IPS DF 19.7 (cell line): Measurements from ENCODE around the gene ASIC2.

Source experiments
- DNase-seq: peaks from one replicate; pipeline ENCODE4 v3.0.0-alpha.2; 2013; ENCODE audit warnings: low read depth, low spot score

ASIC2 gene

GRCh38 chr17:33115366-33115765 is 177.7 kb downstream of the ASIC2 start:
- DNase-seq: no peak

- DNase-seq: no peak
These were observed 179.1 kb downstream of the ASIC2 start for GRCh38 chr17:33113991-33114370.

DNA sequence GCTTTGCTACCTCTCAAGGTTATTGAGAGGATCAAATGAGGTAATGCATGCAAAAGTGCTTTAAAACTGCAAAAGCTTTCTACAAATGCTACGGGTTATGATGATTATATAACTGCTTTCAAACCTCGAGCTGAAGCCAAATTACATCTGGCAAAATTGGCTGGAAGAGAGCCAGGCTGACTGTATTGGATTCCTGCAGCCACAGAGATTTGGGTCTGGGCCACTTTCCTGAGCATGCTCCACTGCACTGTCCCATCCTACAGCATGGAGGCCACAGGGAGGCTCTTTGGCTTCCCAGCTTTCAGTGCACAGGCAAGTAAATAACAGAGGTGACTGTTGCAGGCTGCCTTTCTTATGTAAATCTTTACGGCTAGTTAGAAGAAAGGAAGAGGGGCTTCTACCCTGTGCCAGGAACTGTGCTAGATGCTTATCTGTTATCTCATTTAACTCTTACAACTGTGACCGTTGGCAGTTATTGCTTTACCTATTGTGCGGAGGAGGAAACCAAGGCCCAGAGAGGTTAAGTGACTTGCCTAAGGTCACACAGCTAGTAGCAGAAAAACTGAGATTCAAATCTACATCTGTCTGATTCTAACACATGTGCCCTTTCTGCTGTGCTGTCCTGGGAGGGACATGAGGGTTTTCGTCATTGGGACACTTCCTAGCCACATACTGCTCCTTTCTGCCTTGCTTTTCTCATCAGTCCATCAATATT is 179.7 kb downstream of the ASIC2 start:
- no peak for DNase-seq

DNA sequence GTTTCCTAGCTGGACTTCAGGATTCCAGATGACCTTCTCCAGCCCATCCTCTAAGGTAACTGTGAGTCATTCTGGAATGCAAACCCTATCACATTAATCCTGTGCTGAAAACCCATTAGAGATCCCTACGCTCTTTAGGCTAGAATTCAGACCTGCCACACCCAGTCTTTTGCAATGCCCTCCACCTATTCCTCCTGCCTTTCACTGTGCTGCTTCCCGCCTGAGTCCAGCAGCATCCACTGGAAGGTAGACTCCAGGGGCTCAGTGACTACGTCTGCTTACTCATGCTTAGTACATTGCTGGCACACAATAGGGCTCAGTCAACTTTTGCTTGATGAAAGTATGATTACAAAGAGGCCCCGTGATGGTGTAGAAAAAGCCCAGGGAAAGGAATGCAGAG is 180.3 kb downstream of the ASIC2 start:
- no peak for DNase-seq

- no peak for DNase-seq
These were observed 183.6 kb downstream of the ASIC2 start for GRCh38 chr17:33109336-33110072.

GRCh38 chr17:33106525-33107165 is 186.4 kb downstream of the ASIC2 start:
- DNase-seq: no peak

- DNase-seq: no peak
These were observed 187.2 kb downstream of the ASIC2 start for GRCh38 chr17:33105911-33106310.

DNA sequence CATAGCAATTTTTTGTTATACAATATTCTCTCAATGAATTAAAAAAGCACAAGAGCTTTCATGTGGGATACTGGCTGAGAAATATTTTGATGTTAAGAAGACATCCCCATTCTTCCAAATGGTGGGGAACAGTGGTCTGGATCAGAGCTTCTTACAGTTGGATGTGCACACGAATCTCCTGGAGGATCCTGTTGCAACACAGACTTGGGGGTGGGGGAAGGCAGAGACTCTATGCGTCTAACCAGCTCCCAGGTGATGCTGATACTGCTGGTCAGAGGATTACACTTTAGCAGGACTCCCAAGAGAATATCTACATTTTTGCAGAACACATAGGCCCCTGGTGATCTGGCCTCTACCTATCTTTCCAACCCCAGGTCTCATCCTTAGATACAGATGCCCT is 193.2 kb downstream of the ASIC2 start:
- no peak for DNase-seq

GRCh38 chr17:33099252-33099651 is 193.8 kb downstream of the ASIC2 start:
- DNase-seq: no peak

DNA sequence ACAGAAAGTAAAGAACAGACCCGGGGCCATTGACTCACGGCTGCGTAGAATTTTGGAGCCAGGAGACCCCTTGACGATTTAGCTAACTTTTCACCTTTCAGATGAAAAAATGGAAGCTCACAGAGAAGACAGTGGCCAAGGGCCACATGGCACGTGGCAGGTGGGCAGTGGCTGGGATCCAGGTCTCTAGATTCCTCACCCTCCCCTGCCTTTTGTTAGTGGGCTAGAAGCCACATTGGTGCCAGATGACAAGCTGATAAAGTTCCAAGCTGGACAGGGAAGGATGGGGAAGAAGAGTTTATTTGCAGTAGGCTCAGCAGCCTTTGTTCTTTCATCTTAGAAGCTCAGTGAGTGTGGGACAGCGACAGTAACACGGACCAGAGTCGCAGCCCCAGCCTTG is 195.7 kb downstream of the ASIC2 start:
- no peak for DNase-seq

GRCh38 chr17:33096161-33096560 is 196.9 kb downstream of the ASIC2 start:
- DNase-seq: no peak

DNA sequence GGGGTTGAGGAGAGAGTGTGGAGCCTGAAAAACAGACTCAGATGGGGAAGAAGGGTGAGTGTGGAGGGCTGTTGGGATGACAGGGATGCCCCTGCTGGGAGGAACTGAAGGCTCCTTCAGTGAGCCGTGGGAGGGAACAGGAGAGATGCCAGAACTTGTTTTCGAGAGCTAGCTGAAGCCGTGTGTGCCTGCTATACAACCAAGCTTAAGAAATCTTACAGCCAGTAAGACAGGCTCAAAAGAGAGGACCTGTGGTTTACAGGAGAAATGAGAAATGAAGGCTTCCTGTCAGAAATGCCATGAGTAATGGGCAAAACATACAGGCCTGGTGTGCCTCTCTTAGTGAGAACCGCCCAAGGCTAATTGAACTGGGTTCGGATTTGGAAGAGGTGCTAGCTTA is 201.8 kb downstream of the ASIC2 start:
- no peak for DNase-seq

GRCh38 chr17:33090806-33091205 is 202.3 kb downstream of the ASIC2 start:
- no peak for DNase-seq

DNA sequence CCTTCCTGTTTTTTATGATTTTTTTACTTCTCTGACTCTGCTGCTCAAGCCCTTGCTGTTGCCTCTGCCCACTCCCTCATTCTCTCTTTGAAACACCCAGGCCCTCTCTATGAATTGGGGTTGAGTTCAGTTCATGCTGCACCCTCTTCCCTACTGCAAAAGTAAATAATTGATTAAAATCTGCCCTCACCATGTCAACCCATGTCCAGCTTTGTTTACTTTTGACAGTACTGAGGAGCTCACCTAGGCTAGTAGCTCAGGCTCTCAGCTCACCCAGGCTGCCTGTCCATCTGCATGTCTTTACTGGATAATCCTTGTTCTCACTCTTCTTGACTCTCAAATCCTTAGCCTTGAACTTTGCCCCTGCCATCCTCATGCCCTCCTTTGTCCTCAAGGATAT is 206.2 kb downstream of the ASIC2 start:
- DNase-seq: no peak

DNA sequence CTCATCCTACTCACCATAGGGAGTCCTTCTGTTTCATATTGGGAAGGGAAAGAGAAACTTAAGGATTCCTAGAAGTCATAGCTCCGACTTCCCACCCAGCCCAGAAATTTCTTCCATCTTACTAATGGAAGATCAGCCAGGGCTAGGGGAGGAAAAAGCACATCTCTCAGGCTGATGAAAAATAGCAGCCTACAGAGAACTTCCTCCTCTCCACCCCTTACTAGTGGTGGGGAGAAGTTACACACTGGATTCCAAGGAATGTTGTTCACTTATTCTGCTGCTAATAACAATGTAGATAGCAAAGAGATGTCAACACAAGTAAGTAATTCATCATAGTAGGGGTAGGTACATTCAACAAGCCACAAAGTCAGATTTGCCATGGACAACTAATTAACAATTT is 207.1 kb downstream of the ASIC2 start:
- no peak for DNase-seq

GRCh38 chr17:33085256-33085655 is 207.8 kb downstream of the ASIC2 start:
- DNase-seq: no peak

DNA sequence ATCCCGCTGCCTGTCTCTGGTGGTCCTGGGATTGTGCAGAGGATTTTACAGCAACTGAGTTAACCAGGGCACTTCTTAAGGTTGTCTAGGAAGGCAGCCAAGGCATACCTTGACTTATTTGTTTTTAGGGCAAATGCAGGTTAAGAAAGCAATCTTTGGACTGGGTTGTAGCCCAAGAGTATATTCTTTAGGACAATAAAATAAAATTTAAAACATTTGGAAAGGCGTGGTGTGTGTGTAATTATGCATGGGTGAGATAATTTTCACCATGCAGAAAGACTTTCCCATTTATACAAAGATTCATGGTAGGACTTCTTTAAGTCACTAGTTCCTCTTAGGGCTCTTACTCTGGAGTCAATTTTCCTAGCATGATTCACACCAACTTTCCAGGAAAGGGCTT is 208.3 kb downstream of the ASIC2 start:
- no peak for DNase-seq

- DNase-seq: no peak
These were observed 210.4 kb downstream of the ASIC2 start for GRCh38 chr17:33082529-33083173.

DNA sequence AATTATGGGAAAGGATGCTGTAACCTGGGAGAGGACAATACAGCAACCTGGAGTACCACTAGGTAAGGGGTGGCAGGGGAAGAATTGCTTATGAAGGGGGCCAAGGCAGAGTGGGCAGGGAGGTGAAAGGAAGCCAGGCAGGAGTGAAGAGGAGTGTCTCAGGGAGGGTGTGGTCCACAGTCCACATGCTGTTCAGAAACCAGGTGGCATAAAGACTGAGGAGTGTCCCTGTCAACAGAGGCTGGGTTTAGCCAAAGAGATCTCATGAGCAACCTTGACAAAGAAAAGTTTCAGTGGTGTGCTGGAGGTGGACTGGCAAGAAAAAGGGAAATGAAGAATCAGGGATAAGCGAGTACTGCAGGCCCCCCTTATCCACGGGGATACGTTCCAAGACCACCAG is 213.0 kb downstream of the ASIC2 start:
- DNase-seq: no peak

DNA sequence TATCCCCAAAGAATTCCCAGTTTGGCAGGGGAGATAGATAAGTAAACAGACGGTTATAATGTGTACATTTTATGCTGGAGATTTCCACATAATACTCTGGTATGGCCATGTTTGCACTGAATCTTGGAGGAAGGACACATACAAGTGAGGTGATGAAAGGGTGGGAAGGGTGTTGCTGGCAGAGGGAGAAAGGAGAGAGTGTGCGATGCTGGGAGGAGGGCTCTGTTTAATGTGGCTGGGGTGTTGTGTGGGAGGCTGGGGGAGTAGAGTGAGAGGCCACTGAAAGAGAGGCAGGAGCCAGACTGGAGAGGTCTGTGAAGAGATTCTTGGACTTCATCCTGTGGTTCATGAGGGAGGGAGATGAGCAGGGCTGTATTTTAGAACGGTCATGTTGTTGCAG is 213.9 kb downstream of the ASIC2 start:
- DNase-seq: no peak

- no peak for DNase-seq
These were observed 216.1 kb downstream of the ASIC2 start for GRCh38 chr17:33076979-33077378.

- no peak for DNase-seq
These were observed 219.7 kb downstream of the ASIC2 start for GRCh38 chr17:33073416-33073815.
